Measurements from ENCODE around the gene TTC33. TPM values are rescaled to one million over a fixed set of nuclear protein-coding genes. Genes with fewer than 3 reads are reported as not detected.

TTC33 gene
- total RNA-seq, 1 donor from 2014 or later, result 7.6 TPM

- H3K4me3 ChIP-seq (ENCODE audit: low read depth, low read length), result no peak overlapping the region
- no peak for TF ChIP-seq CTCF (conservative IDR thresholded peaks at IDR 0.05; ENCODE audit: low read depth, low read length)
- DNase-seq (ENCODE audit: low read depth), result no peak
Measured at GRCh38 chr5:40683305-40683704, 72.5 kb downstream of the TTC33 start.

- no peak for DNase-seq (ENCODE audit: low read depth)
- TF ChIP-seq CTCF (conservative IDR thresholded peaks at IDR 0.05; ENCODE audit: low read depth, low read length), result no peak
- peak overlapping the region; percentile 73 for H3K4me3 ChIP-seq (ENCODE audit: low read depth, low read length)
Measured at GRCh38 chr5:40682154-40683017, 73.4 kb downstream of the TTC33 start.

GRCh38 chr5:40681363-40682153 lies 74.2 kb downstream of the TTC33 start:
- DNase-seq (ENCODE audit: low read depth), result no peak
- no peak for TF ChIP-seq CTCF (conservative IDR thresholded peaks at IDR 0.05; ENCODE audit: low read depth, low read length)
- peak overlapping the region; percentile 73 for H3K4me3 ChIP-seq (ENCODE audit: low read depth, low read length)

- peak overlapping the region; percentile 73 for H3K4me3 ChIP-seq (ENCODE audit: low read depth, low read length)
- DNase-seq (ENCODE audit: low read depth), result no peak
- peak; percentile 20 for TF ChIP-seq CTCF (conservative IDR thresholded peaks at IDR 0.05; ENCODE audit: low read depth, low read length)
Measured at GRCh38 chr5:40680741-40681362, 74.9 kb downstream of the TTC33 start.

- TF ChIP-seq CTCF (conservative IDR thresholded peaks at IDR 0.05; ENCODE audit: low read depth, low read length), result no peak
- no peak for DNase-seq (ENCODE audit: low read depth)
- H3K4me3 ChIP-seq (ENCODE audit: low read depth, low read length), result peak within 1 kb of the TSS; percentile 73
Measured at GRCh38 chr5:40679913-40680681, 75.7 kb downstream of the TTC33 start, which contains the start of gene PTGER4. TSS of gene PTGER4 (plus strand) at chr5:40679915. CDS start at chr5:40680994, 1,079 bp downstream.
